GM23248 (cell line): ENCODE results near the gene KRTAP2-3. TPM values are rescaled to one million over a fixed set of nuclear protein-coding genes. Genes with fewer than 3 reads are reported as not detected.

Experiments
- DNase-seq: peaks from one replicate; pipeline ENCODE4 v3.0.0-alpha.2; 2015
- H2AFZ ChIP-seq: fragments of 200-600 bp; sonication (generic); 2 replicates; pipeline ENCODE4 v1.6.1; 2016; ENCODE audit warnings: antibody characterized with exemption
- H3F3A ChIP-seq: fragments of 200-600 bp; sonication (generic); 2 replicates; pipeline ENCODE4 v1.6.1; 2016; ENCODE audit warnings: mild to moderate bottlenecking, antibody characterized with exemption, mixed run types; ENCODE audit not compliant: insufficient read depth
- H3K27ac ChIP-seq: fragments of 200-600 bp; sonication (generic); 2 replicates; pipeline ENCODE4 v1.5.1; 2016; ENCODE audit warnings: mild to moderate bottlenecking
- H3K27me3 ChIP-seq: fragments of 200-600 bp; sonication (generic); replicated peaks from 2 replicates; pipeline ENCODE4 v1.6.1; 2016; ENCODE audit warnings: mild to moderate bottlenecking; ENCODE audit not compliant: insufficient read depth
- H3K36me3 ChIP-seq: fragments of 200-600 bp; sonication (generic); 2 replicates; pipeline ENCODE4 v1.6.1; 2016; ENCODE audit warnings: low read depth, mild to moderate bottlenecking
- H3K4me1 ChIP-seq: fragments of 200-600 bp; sonication (generic); 2 replicates; pipeline ENCODE4 v1.6.1; 2016; ENCODE audit warnings: mild to moderate bottlenecking; ENCODE audit not compliant: insufficient read depth
- H3K4me2 ChIP-seq: fragments of 200-600 bp; sonication (generic); one replicate; pipeline ENCODE4 v1.6.1; 2016; ENCODE audit warnings: mild to moderate bottlenecking; ENCODE audit not compliant: unreplicated experiment
- H3K4me3 ChIP-seq: fragments of 200-600 bp; sonication (generic); 2 replicates; pipeline ENCODE4 v1.5.1; 2016; ENCODE audit warnings: mild to moderate bottlenecking
- H3K79me2 ChIP-seq: fragments of 200-600 bp; sonication (generic); 2 replicates; pipeline ENCODE4 v1.6.1; 2016; ENCODE audit warnings: mild to moderate bottlenecking; ENCODE audit not compliant: insufficient read depth
- H3K9ac ChIP-seq: fragments of 200-600 bp; sonication (generic); 2 replicates; pipeline ENCODE4 v1.6.1; 2016; ENCODE audit warnings: mild to moderate bottlenecking
- H3K9me2 ChIP-seq: fragments of 200-600 bp; sonication (generic); 2 replicates; pipeline ENCODE4 v1.6.1; 2016; ENCODE audit warnings: mixed run types, mild to moderate bottlenecking, moderate library complexity; ENCODE audit not compliant: insufficient read depth
- H3K9me3 ChIP-seq: fragments of 200-600 bp; sonication (generic); one replicate; pipeline ENCODE4 v1.6.1; 2017; ENCODE audit warnings: low read depth
- H4K20me1 ChIP-seq: fragments of 200-600 bp; sonication (generic); 2 replicates; pipeline ENCODE4 v1.6.0; 2016; ENCODE audit not compliant: insufficient read depth
- EZH2 ChIP-seq: fragments of 200-600 bp; sonication (generic); IDR thresholded peaks from 2 replicates; pipeline ENCODE4 v1.6.1; 2018; ENCODE audit warnings: antibody characterized with exemption, mild to moderate bottlenecking; ENCODE audit not compliant: insufficient read depth, poor library complexity, severe bottlenecking
- EZH2phosphoT487 ChIP-seq: fragments of 200-600 bp; sonication (generic); IDR thresholded peaks from 2 replicates; pipeline ENCODE4 v1.6.1; 2018; ENCODE audit warnings: antibody characterized with exemption, moderate library complexity, mild to moderate bottlenecking, low read depth; ENCODE audit not compliant: insufficient read depth
- WGBS, 2 experiments: methylation state at CpG; one replicate each; pipeline ENCODE4 v1.1.6; 2015 to 2017; ENCODE audit warnings: low lambda C conversion rate in 2 of 2, low coverage in 1 of 2; ENCODE audit errors: missing lambda C conversion rate in 2 of 2; 5-methylcytosine and 5-hydroxymethylcytosine counted together
- in situ Hi-C: fragments of 300-500 bp; cut with MboI; formaldehyde crosslinking; loops from 2 replicates; pipeline ENCODE4 v1.15.0; 2020
- polyA plus RNA-seq: library from polyadenylated mRNA; unstranded; fragments of >200 nt; fragmentation: Nextera tagmentation; extraction: Ambion mirVana; gene quantifications from 2 replicates; pipeline ENCODE4 v1.2.1, GENCODE V29; 2016
- total RNA-seq: library from RNA; depleted of rRNA; stranded (reverse); fragments of >200 nt; shearing (Covaris generic); gene quantifications from 2 replicates; pipeline ENCODE4 v1.2.3, GENCODE V29; 2014

KRTAP2-3 gene
- total and polyA plus RNA-seq, 2 experiments from 2014 or later = 13.4 to 55.2 TPM

GRCh38 chr17:41029633-41030245 is 30.2 kb downstream of the KRTAP2-3 start, which contains the start of gene KRTAP1-4:
KRTAP1-4 (minus strand) TSS chr17:41030195; CDS start chr17:41030078, 117 bp downstream.
- H3K4me3 ChIP-seq = no peak within 1 kb of the TSS
- 82% methylated on average over 12 of the region's 12 CpGs for WGBS, 2 experiments
- DNase-seq = no peak
- no peak within 1 kb of the TSS for H3K27ac ChIP-seq
- H3K27me3 ChIP-seq = no peaks in the 10 kb centered on the region
- H3K79me2 ChIP-seq = no peaks in the 10 kb centered on the region
- no peak within 1 kb of the TSS for H3K9ac ChIP-seq
- no peak for TF ChIP-seq EZH2phosphoT487
- no peak for TF ChIP-seq EZH2
- H3F3A ChIP-seq = peaks cover 24% of the 10 kb centered on the region
- no peaks in the 10 kb centered on the region for H3K36me3 ChIP-seq
- H3K4me1 ChIP-seq = peaks cover 23% of the 10 kb centered on the region
- no peaks in the 10 kb centered on the region for H3K9me2 ChIP-seq
- no peaks in the 10 kb centered on the region for H3K9me3 ChIP-seq
- no peak within 1 kb of the TSS for H2AFZ ChIP-seq
- no peaks in the 10 kb centered on the region for H4K20me1 ChIP-seq
- in situ Hi-C loops = no loop called here
- H3K4me2 ChIP-seq = no peak within 1 kb of the TSS

GRCh38 chr17:41026715-41027471 is 33.0 kb downstream of the KRTAP2-3 start, which contains the start of gene KRTAP1-5:
KRTAP1-5 (minus strand) TSS chr17:41027208; CDS start chr17:41027155, 53 bp downstream.
- Histone ChIP-seq H3K4me3 (peak within 1 kb of the TSS; percentile 21; the same call in 1 of the 2 replicates), H3K4me2 (peak within 1 kb of the TSS; percentile 43), H3K9me3 (no peaks in the 10 kb centered on the region), H3K27ac (peak within 1 kb of the TSS; percentile 62), H3K79me2 (no peaks in the 10 kb centered on the region), H3F3A (peaks cover 24% of the 10 kb centered on the region), H3K4me1 (peaks cover 23% of the 10 kb centered on the region), H3K27me3 (no peaks in the 10 kb centered on the region), H3K36me3 (no peaks in the 10 kb centered on the region), H4K20me1 (no peaks in the 10 kb centered on the region), H3K9ac (0 out of 2 replicates have a peak within 1 kb of the TSS, but pooled peaks have one; percentile 30), H2AFZ (no peak within 1 kb of the TSS), H3K9me2 (no peaks in the 10 kb centered on the region)
- no peak for TF ChIP-seq EZH2
- no peak for TF ChIP-seq EZH2phosphoT487
- DNase-seq = peak; percentile 82
- 47 to 49% methylated on average over 8 to 9 of the region's 9 CpGs for WGBS, 2 experiments
- in situ Hi-C loops = no loop called here

GRCh38 chr17:41024697-41025096 is 35.2 kb downstream of the KRTAP2-3 start:
- Histone ChIP-seq H3K36me3 (no peaks in the 10 kb centered on the region), H3K4me3 (no peak overlapping the region), H3K9ac (no peak overlapping the region), H3F3A (peaks cover 24% of the 10 kb centered on the region), H3K79me2 (no peaks in the 10 kb centered on the region), H3K4me2 (no peak overlapping the region), H3K27ac (no peak overlapping the region), H3K9me3 (no peaks in the 10 kb centered on the region), H2AFZ (no peak overlapping the region), H3K9me2 (no peaks in the 10 kb centered on the region), H4K20me1 (no peaks in the 10 kb centered on the region), H3K4me1 (peaks cover 23% of the 10 kb centered on the region), H3K27me3 (no peaks in the 10 kb centered on the region)
- TF ChIP-seq EZH2 = no peak
- 69 to 85% methylated on average over 3 of the region's 3 CpGs for WGBS, 2 experiments
- no peak for DNase-seq
- in situ Hi-C loops = no loop called here

GRCh38 chr17:41020336-41020735 is 39.6 kb downstream of the KRTAP2-3 start:
- no peak overlapping the region for H2AFZ ChIP-seq
- no peak overlapping the region for H3K4me3 ChIP-seq
- H3K9ac ChIP-seq = no peak overlapping the region
- no peak overlapping the region for H3K27ac ChIP-seq
- H3K4me1 ChIP-seq = no peaks in the 10 kb centered on the region
- H3K4me2 ChIP-seq = no peak overlapping the region
- H3K79me2 ChIP-seq = no peaks in the 10 kb centered on the region
- H3F3A ChIP-seq = peaks cover 5% of the 10 kb centered on the region
- H3K9me3 ChIP-seq = no peaks in the 10 kb centered on the region
- in situ Hi-C loops = no loop called here
- H4K20me1 ChIP-seq = no peaks in the 10 kb centered on the region
- no peaks in the 10 kb centered on the region for H3K36me3 ChIP-seq
- TF ChIP-seq EZH2 = no peak
- TF ChIP-seq EZH2phosphoT487 = no peak
- DNase-seq = no peak
- H3K27me3 ChIP-seq = no peaks in the 10 kb centered on the region
- H3K9me2 ChIP-seq = no peaks in the 10 kb centered on the region
